HL-60 (cell line): ENCODE measurements around the gene VTI1A.

Source experiments
- DNase-seq, 2 experiments: peaks; one replicate each; pipeline ENCODE4 v3.0.0-alpha.2; 2010 to 2020; ENCODE audit warnings: low read depth in 1 of 2, low spot score in 1 of 2
- H3K27ac ChIP-seq: fragments of 250-450 bp; sonication (Bioruptor Pico); replicated peaks from 2 replicates; pipeline ENCODE4 v1.5.1; 2020; ENCODE audit warnings: mild to moderate bottlenecking, moderate library complexity
- H3K27me3 ChIP-seq: fragments of 250-450 bp; sonication (Bioruptor Pico); 2 replicates; pipeline ENCODE4 v1.5.1; 2021; ENCODE audit warnings: mild to moderate bottlenecking, moderate library complexity; ENCODE audit not compliant: insufficient read depth, poor library complexity, severe bottlenecking
- H3K4me3 ChIP-seq: replicated peaks from 2 replicates; pipeline ENCODE4 v1.5.1; 2011; ENCODE audit warnings: mild to moderate bottlenecking, control low read depth, low read length; ENCODE audit not compliant: insufficient read depth
- GABPA ChIP-seq: IDR thresholded peaks from 2 replicates; pipeline ENCODE4 v1.6.1; 2012; ENCODE audit warnings: low read depth
- POLR2AphosphoS5 ChIP-seq: IDR thresholded peaks from 2 replicates; pipeline ENCODE4 v1.6.1; 2012; ENCODE audit warnings: low read depth
- SPI1 ChIP-seq: IDR thresholded peaks from 2 replicates; pipeline ENCODE4 v1.6.1; 2012; ENCODE audit warnings: low read depth, mild to moderate bottlenecking, borderline replicate concordance
- TF ChIP-seq, protein P1 (sequence below): IDR thresholded peaks from one replicate; pipeline ENCODE4 v1.5.1; 2011; ENCODE audit warnings: low read length, control low read depth, inconsistent platforms; ENCODE audit not compliant: insufficient read depth
- TF ChIP-seq, protein P2 (sequence below): IDR thresholded peaks from 2 replicates; pipeline ENCODE4 v1.6.1; 2012; ENCODE audit warnings: low read depth; ENCODE audit not compliant: insufficient replicate concordance

Gene VTI1A

GRCh38 chr10:112581921-112582320 lies 134.9 kb downstream of the VTI1A start:
- H3K4me3 ChIP-seq: no peak overlapping the region
- TF ChIP-seq, protein P1, sequence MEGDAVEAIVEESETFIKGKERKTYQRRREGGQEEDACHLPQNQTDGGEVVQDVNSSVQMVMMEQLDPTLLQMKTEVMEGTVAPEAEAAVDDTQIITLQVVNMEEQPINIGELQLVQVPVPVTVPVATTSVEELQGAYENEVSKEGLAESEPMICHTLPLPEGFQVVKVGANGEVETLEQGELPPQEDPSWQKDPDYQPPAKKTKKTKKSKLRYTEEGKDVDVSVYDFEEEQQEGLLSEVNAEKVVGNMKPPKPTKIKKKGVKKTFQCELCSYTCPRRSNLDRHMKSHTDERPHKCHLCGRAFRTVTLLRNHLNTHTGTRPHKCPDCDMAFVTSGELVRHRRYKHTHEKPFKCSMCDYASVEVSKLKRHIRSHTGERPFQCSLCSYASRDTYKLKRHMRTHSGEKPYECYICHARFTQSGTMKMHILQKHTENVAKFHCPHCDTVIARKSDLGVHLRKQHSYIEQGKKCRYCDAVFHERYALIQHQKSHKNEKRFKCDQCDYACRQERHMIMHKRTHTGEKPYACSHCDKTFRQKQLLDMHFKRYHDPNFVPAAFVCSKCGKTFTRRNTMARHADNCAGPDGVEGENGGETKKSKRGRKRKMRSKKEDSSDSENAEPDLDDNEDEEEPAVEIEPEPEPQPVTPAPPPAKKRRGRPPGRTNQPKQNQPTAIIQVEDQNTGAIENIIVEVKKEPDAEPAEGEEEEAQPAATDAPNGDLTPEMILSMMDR: no peak
- TF ChIP-seq GABPA: no peak
- no peak overlapping the region for H3K27ac ChIP-seq
- H3K27me3 ChIP-seq: no peaks in the 10 kb centered on the region
- DNase-seq: no peak

DNA sequence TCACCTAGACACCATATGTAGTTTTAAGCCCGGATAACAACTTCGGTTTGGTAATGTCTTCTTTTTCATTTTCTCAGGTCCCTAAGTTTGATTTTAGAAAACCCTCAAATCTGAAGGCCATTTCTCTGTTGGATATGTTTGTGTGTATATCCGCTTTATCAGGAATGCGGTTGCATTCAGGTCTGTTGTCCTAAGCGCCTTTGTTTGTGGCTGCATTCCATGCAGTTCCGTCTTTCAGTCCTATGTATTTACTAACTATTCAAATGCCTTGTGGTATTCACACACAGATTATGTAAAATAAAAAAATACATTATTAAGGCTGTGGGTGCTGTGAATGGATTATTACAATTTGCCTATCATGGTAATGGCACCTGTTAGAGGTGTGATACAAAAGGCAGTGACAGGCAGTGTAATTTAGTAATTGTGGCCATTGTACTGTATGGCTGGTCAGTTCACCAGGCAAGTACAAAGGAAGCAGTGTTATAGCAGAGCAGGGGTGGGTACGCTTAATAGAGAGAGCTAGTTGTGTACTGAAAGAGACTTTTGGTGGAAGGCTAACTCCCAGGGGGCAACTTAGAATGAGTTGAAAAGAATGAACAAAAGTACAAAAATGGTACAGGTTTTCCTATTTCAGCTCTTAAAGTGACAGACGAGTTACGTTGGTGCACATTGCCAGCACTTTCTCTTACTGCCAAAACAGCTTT lies 136.4 kb downstream of the VTI1A start:
- TF ChIP-seq POLR2AphosphoS5: no peak
- TF ChIP-seq, protein P2, sequence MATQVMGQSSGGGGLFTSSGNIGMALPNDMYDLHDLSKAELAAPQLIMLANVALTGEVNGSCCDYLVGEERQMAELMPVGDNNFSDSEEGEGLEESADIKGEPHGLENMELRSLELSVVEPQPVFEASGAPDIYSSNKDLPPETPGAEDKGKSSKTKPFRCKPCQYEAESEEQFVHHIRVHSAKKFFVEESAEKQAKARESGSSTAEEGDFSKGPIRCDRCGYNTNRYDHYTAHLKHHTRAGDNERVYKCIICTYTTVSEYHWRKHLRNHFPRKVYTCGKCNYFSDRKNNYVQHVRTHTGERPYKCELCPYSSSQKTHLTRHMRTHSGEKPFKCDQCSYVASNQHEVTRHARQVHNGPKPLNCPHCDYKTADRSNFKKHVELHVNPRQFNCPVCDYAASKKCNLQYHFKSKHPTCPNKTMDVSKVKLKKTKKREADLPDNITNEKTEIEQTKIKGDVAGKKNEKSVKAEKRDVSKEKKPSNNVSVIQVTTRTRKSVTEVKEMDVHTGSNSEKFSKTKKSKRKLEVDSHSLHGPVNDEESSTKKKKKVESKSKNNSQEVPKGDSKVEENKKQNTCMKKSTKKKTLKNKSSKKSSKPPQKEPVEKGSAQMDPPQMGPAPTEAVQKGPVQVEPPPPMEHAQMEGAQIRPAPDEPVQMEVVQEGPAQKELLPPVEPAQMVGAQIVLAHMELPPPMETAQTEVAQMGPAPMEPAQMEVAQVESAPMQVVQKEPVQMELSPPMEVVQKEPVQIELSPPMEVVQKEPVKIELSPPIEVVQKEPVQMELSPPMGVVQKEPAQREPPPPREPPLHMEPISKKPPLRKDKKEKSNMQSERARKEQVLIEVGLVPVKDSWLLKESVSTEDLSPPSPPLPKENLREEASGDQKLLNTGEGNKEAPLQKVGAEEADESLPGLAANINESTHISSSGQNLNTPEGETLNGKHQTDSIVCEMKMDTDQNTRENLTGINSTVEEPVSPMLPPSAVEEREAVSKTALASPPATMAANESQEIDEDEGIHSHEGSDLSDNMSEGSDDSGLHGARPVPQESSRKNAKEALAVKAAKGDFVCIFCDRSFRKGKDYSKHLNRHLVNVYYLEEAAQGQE: no peak
- TF ChIP-seq SPI1: no peak
- no peak for TF ChIP-seq GABPA
- TF ChIP-seq, protein P1: no peak
- H3K4me3 ChIP-seq: no peak overlapping the region
- no peaks in the 10 kb centered on the region for H3K27me3 ChIP-seq
- no peak for DNase-seq
- no peak overlapping the region for H3K27ac ChIP-seq

GRCh38 chr10:112584276-112584675 lies 137.3 kb downstream of the VTI1A start:
- H3K4me3 ChIP-seq: no peak overlapping the region
- H3K27me3 ChIP-seq: no peaks in the 10 kb centered on the region
- no peak overlapping the region for H3K27ac ChIP-seq
- TF ChIP-seq, protein P1: no peak
- no peak for TF ChIP-seq POLR2AphosphoS5
- no peak for TF ChIP-seq GABPA
- no peak for TF ChIP-seq SPI1
- TF ChIP-seq, protein P2: no peak
- DNase-seq: no peak

DNA sequence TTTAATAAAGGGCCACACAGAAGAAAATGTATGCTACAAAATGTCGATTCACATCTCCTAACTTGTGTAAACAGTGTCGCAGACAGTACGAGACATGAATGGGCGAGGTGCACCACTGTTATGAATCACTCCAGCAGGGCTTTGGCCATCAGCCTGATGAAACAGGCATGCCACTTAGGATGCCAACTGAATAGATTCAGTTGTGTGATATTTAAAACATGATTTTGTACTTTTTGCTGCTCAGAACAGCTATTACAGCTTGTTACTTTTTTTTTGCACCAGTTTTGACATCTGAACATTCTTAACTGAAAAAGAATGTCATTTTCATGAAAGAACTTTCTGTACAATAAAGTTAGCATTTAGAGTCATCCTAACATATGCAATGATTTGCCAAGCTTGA lies 138.1 kb downstream of the VTI1A start:
- Histone ChIP-seq H3K4me3 (no peak overlapping the region), H3K27ac (no peak overlapping the region), H3K27me3 (no peaks in the 10 kb centered on the region)
- DNase-seq: no peak
- TF ChIP-seq GABPA (no peak), POLR2AphosphoS5 (no peak), SPI1 (no peak)
- TF ChIP-seq, protein P1: no peak
- TF ChIP-seq, protein P2: no peak
